Stimulated activated CD4-positive, alpha-beta T cell treated with anti-CD3 and anti-CD28 coated beads, TNF-alpha, amount 100 ng/mL, for 1 hour (primary cell): ENCODE results near the gene XYLT1.

Experiments
- DNase-seq, 3 donors: peaks; one replicate each; pipeline ENCODE4 v3.0.0-alpha.2; 2020; ENCODE audit warnings: low read depth in 3 of 3, low spot score in 1 of 3

XYLT1 gene

DNA sequence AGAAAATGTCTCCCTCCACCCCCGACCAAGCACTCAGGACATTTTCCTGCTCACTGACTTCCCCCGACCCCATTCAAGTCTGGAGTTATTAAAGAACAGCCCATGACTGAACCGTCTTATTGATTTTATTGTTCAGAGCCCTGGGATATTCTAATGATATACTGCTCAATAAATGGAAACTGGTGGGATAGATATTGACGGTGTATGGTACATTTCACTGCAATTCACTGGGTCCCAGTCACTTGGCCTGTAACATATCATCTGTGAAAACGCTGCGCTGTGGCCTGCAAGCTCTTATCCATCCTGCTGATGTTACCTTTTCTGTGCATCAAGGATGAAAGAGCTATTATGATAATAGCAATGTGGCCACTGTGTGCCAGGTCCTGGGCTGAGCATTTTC is 258.2 kb downstream of the XYLT1 start:
- DNase-seq = no peak

GRCh38 chr16:17211797-17212196 is 259.0 kb downstream of the XYLT1 start:
- DNase-seq = no peak

DNA sequence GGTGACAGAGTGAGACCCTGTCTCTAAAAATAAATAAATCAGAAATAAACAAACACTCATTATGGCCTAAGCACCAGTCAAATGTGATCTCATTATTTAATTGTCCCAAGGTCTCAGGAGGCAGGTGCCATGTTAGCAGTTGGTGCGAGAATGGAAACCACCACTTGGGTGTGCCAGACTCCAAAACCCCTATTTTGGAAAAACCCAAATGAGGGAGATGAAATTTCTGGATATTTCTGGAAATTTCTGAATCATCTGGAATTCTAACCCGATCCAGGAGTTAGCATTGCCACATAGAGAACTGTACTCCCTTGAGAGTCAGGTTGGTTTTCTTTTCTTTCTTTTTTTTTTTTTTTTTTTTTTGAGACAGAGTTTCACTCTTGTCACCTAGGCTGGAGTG is 264.0 kb downstream of the XYLT1 start:
- DNase-seq = no peak

DNA sequence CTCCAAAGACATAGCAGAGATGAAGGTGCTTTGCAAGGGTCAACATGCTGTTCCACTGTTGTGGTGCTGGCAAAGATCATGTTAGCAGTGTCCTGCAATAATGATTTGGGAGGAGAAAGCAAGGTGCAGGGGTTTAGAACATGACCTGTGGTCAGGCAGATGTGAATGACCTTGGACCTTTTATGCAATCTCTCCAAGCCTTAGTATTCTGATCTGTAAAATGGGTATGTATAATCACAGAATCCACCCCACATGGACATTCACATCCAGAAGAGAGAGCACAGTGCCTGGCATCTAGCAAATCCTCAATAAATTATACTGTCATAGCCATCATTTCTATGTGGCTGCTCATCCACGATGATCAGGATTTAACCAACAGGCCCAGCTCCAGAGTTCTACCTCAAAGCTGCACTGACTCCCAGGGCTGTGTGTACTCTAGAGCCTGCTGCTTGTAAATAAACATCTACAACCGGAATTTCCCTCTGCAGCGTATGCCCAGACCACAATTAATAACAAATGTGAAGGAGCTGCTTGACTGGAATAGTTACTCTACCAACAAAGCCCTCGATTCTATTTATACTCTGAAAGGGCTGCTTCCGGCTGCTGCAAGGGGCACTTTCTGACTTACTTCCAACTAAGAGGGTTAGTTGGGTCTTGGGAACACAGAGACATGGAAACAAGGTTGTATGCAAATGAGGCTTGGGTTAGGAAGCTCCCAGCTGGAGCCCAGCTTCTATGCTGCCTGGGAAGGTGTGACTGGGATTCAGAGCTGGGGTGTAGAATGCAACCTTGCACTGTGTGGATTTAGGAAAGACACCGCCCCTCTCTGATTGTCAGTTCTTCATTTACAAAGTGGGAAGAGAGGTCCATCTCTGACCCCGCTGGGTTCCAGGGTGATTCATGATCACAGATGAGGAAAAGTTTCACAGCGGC is 265.2 kb downstream of the XYLT1 start:
- no peak for DNase-seq

DNA sequence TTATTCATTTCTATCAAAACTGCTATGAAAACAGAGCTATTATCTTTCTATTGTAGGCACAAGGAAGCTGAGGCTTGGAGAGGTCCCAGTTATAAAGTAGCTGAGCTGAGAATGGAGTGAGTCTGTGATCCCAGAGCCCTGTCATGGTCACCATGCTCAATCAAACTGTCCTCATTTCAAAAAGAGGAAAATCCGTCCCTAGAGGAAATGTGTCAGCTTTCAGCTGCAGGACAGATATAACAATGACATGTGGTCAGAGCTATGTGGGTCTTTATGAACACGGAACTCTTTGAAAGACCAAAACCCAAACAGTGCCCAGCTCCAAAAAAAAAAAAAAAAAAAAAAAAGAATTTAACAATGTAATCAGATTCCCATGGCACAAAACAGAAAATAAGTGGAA is 266.1 kb downstream of the XYLT1 start:
- DNase-seq = no peak

DNA sequence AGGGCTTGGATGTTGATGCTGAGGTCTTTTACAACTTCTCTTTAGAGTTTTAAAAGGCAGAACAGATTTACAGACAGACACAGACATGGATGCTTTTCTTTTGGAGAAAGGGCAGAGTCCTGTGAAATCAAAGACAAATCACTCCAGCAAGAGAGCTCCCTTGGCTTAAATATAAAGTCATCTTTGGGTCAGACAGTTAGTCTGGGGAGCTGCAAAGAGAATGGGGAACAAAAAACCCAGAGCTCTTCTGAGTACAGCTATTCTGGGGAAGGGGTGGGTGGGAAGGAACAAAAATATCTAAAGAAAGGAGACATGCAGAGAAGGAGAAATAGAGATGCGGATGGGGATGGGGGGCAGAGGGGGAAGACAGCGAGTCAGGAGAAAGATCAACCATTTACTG is 266.6 kb downstream of the XYLT1 start:
- DNase-seq = no peak

DNA sequence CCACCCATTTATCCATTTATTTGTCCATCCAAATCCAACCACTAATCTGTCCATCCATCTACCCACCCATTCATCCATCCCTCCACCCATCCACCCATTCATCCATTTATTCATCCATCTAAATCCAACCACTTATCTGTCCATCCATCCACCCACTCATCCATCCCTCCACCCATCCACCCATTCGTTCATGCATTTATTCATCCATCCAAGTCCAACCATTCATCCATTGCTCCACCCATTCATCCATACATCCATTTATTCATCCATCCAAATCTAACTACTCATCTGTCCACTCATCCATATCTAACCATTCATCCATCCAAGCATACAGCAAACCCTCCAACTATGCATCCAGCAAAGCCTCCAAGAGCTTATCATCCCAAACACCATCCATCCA is 267.3 kb downstream of the XYLT1 start:
- no peak for DNase-seq

DNA sequence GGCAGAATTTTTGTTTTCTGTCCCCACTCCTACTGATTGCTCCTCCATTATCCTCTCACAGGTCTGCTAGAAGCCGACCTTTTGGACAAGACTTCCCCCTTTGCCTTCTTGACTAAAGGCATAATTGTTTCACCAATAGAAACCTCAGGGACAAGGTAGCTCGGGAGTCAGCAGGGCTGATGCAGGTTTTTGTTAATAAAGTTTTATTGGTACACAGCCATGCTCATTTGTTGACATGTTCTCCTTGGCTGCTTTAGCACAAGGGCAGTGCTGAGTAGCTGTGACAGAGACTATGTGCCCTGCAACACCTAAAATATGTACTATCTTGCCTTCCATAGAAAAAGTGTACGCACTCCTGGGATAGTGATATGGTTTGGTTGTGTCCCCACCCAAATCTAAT is 271.6 kb downstream of the XYLT1 start:
- no peak for DNase-seq

DNA sequence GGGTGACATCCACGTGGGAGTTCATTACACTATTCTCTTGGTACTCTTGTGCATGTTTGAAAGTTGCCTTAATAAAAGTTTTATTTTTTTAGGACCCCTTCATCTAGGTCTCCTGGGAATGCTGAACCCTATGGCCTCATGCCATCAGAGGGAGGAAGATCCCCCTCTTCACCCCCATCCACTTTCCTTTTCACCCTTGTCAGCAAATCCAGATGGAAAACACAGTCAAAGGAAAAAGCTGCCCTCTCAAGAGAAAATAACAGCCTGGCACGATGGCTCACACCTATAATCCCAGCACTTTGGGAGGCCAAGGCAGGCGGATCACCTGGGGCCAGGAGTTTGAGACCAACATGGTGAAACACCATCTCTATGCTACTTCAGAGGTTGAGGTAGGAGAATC is 274.2 kb downstream of the XYLT1 start:
- DNase-seq = no peak

DNA sequence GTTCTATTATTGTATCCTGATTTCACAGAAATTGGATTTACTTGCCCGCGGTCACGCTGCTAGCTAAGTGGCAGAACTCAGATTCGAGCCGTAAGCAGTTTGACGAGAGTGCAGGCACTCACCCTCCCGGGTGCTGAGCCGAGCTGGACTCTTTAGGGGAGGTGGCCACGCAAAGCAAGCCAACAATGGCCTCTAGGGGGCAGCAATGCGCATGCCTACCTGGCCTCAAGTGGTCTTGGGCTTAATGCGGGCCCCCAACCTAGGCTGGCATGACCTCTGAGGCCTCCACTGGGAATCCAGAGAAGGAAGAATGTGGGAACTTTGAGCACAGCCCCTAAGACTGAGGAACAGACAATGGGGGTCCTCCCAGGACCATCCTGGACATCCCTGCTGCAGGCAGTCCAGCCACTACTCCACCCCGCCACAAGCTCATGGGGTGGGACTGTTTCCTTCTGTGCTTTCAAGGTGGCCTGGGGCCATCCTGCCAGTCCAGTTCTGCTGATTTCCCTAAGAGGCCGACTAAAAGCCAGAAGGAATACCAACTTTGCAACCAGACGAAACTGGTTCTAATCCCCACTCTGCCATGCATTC is 276.5 kb downstream of the XYLT1 start:
- DNase-seq = peak in 2 of 3 donors; percentile 26 to 42

- DNase-seq = no peak
Observed at GRCh38 chr16:17193566-17194100, 277.1 kb downstream of the XYLT1 start.

GRCh38 chr16:17184026-17184425 is 286.7 kb downstream of the XYLT1 start:
- DNase-seq = no peak

GRCh38 chr16:17177959-17178905 is 292.5 kb downstream of the XYLT1 start:
- DNase-seq = no peak

DNA sequence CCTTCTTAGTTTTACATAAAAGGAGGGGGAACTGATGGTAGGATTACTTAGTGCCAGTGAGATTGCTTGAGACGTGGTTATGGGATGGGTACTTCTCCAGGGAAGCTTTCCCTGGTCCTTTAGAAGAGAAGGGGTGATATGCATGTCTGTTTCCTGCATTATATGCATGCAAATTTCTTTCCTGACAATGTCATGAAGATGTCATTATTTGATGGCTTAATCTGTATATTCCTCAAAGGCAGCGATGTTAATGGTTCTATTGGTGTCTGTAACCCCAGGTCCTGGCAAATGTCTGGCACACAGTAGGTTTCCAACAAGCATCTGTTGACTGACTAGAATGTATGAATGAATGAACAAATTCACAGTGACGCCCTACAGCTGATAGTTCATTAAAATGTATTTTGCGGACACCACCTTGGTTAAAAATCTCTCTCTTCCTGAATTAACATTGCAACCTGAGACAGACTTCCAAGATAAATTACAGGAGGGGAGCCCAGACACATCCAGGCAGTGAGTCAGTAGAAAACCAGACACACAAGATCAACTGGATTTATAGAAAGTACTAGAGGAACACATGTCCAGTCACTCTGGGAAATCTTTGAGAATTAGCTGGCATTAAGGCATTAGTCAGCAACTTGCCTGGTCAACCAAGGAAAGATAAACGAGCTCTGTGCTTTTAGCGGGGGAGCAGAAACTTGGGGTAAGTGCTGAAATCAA is 293.4 kb downstream of the XYLT1 start:
- no peak for DNase-seq

GRCh38 chr16:17176199-17176598 is 294.6 kb downstream of the XYLT1 start:
- no peak for DNase-seq

DNA sequence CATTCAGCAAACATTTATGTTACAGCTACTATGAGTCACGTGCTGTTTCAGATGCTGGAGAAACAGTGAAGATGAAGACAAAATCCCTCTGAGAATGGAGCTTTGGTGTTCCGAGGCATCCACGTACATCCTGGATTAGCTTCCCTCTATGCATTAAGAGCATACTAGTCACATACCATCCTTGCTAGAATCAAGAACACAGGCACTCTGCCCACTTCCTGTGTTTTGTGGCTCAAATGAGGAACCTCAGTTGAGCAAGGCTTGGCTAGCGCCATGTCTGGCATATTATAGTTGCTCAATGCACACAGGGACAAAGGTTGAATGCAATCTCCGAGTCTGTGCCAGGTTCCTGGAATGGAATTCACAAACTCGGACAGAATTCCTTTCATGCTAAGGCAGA is 297.5 kb downstream of the XYLT1 start:
- no peak for DNase-seq

GRCh38 chr16:17171250-17172143 is 299.3 kb downstream of the XYLT1 start:
- no peak for DNase-seq

GRCh38 chr16:17170435-17170834 is 300.3 kb downstream of the XYLT1 start:
- no peak for DNase-seq

GRCh38 chr16:17168181-17168580 is 302.6 kb downstream of the XYLT1 start:
- no peak for DNase-seq

DNA sequence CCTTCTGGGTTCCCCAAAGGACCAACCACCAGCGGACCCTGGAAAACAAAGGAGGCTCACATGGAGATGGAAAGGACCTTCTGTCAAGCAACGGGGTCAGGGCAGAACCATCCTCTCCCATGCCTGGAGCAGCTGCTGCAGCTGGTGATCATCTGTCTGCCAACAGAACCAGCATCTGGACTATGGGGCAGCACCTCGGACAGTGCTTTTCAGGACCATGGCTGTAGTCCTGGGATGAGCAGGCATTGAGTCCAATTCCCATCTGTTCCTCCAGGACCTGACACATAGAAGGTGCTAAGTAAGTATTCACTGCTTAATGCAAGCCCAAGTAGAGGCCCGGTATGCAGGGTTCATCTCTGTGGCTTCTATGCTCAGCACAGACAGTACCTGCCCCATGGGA is 304.7 kb downstream of the XYLT1 start:
- DNase-seq = no peak
